Activated naive CD4-positive, alpha-beta T cell treated with anti-CD3 and anti-CD28 coated beads, Interleukin-2, amount 50 U/mL, for 16 hours (primary cell): ENCODE measurements around the gene SPARC.
"Not testable (repeated sequence)": the region's sequence is repeated elsewhere in the genome, so short reads cannot be mapped to it uniquely, and the experiment has no call there.

ENCODE experiments used
- DNase-seq: peaks from one replicate; pipeline ENCODE4 v3.0.0-alpha.2; 2020

SPARC gene

DNA sequence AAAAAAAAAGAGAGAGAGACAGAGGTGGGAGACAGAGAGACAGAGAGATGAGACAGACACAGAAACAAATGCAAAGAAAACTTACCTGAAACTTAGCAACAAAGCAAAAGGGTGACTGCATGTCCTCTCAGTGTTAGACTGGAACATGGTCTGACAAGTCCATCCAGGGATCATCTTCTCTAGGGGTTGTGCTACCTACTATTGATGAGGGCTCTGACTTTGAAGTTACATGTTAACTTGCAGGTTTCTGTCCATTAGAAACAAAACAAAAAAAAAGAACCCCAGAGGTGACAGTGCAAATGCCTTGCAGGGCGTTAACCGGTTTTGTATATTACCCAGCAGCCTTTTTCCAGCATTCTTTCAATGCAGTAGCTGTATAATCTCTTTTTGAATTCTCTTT is 13.6 kb upstream of the SPARC start:
- DNase-seq, result no peak

DNA sequence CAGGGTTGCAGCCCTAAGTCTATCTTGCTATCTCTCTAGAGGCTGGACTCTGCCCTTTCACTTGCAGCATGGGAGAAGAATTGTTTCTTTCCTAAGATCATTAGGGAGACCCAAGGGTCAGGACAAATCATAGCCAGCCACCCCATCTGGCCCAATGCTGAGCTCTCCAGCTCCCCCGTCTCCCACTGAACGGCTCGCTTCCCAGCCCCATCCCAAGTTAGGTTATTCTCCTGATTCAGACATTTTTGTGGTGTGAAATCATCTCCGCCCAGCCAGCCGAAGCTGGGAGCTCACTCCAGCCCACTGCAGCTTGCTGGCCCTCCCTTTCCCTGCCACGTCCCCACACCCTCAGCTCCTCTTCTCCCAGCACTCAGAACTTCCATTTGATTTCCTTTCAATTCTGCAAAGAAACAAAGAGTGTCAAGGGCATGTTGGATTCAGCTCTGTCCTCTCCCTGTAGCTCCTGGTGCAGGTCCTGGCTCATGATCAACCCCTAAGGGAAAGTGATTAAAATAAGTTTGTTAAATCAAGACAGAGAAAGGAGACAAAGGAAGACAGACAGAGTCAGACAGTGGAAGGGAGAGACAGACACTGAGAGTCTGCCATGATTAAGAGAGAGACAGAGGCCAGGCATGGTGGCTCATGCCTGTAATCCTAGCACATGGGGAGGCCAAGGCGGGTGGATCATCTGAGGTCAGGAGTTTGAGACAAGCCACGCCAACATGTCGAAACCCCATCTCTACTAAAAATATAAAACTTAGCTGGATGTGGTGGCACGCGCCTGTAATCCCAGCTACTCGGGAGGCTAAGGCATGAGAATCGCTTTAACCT is 12.6 kb upstream of the SPARC start:
- DNase-seq, result no peak

DNA sequence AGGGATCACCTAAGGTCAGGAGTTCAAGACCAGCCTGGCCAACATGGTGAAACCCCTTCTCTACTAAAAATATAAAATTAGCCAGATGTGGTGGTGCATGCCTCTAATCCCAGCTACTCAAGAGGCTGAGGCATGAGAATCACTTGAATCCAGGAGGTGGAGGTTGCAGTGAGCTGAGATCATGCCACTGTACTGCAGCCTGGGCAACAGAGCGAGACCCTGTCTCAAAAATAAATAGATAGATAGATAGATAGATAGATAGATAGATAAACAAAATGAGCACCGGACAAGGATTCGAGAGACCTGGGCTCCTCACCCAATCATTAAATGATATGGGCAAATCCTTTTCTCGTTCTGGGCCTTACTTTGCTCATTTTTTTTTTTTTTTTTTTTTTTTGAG is 11.4 kb upstream of the SPARC start:
- not testable (repeated sequence) for DNase-seq

DNA sequence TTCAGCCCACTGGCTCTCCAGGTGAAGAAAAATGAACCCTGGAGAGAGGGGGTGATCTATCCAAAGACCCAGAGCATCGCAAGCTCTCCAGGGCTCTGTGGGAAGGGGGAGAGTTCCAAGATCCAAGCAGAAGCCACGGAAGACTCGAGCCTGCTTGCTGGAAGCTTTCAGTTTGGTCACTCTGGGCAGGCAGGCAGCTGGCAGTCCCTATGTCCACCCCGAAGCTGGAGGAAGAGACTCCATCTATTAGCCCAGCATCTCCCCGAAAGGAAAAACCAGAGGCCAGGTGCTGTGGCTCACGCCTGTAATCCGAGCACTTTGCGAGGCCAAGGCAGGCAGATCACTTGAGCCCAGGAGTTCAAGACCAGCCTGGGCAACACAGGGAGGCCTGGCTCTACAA is 10.7 kb upstream of the SPARC start:
- no peak for DNase-seq

DNA sequence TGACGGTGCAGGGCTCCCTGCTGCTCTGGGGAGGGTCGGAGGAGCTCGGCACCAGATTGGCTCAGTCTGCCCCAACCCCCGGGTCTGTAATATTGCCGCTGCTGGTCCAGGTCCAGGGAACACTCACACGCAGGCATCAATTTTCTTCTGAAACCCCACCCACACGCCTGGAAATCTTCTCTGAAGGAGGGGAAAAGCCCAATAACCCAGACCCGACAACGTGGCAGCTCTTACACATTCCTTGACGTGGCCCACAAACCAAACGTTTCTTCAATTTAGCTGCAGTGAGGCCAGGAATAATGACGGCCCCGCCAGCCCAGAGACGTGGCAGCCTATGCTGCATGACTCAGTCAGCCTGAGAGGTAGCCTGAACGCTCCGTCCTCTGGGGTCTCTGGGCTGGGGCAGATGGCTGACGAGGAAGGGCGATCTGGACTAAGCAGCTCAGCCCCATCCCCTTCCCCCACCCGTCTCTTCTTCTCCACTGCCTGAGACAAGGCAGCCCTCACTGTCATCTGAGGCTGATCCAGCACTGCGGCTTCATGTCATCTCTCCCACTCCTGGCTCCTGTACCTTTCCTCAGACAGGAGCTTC is 9.9 kb upstream of the SPARC start:
- no peak for DNase-seq

DNA sequence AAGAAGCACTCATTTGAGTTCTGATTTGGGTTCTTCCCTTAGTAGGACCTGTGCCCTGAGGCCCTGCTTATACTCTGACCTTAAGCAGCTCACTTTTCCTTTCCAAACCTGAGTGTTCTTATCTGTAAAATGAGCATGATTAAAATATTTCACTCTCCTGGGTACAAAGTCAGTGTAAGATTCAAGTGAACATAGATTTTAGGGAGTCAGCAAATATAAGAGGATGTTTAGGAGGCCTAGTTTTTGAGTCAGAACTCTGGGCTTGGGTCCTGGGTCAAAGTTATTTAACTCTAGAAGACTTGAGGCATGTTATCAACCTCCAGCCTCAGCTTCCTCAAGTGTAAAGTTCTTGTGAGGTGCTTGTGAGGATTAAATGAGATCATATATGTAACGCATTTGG is 8.7 kb upstream of the SPARC start:
- DNase-seq, result no peak

DNA sequence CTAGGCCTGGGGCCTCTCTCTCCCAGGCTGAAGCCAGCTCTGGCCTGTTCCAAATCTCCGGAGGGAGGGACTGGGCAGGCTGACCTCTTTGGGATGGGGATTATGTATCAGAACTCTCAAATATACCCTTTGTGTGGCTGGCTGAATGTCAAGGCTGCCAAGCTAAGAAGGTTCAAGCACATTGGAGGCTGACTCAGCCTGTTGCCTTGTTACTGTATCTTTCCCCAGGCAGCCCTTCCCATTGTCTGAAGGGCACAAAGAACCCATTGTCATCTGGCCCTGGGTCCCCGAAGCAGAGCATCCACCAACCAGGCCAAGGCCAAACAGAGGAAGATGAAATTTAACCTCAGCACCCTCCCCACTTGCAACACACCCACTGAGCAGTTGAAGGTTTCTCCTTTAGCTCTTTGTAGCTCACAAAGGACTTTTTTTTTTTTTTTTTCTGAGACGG is 7.3 kb upstream of the SPARC start:
- DNase-seq, result no peak

DNA sequence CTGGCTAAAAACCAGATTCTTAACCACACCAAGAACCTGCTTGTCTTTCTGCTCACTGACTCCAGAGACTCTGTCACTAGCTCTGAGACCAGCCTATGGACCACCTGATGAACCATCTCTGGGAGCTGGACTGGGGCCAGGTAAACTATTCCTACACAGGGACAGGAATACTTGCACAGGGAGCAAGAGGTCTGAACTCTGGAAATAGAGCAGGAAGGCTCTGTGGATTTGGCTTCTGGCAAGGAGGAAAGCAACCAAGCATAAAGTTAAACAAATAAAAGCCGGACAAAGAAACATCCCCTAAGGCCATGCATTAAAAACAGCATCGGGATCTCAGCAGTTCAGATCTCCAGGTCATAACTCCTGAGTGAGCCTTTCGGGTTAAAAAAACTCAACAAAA is 5.6 kb upstream of the SPARC start:
- no peak for DNase-seq

DNA sequence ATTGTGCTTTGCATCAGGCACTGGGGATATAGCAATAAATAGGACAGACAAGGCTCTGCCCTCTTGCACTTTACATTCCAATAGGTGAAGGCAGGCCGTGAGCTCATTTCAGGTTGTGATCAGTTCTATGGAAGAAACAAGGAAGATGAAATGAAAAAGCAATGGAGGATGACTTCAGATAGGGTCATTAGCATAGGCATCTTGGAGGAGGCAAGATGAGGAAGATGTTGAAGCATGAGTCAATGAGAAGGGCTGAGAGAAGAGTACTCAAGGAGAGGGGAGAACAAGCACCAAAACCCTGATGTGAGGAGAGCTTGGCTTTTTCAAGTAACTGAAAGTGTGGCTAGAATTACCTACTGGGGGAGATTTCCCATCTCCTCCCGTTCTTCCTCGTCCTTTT is 5.0 kb upstream of the SPARC start:
- no peak for DNase-seq

DNA sequence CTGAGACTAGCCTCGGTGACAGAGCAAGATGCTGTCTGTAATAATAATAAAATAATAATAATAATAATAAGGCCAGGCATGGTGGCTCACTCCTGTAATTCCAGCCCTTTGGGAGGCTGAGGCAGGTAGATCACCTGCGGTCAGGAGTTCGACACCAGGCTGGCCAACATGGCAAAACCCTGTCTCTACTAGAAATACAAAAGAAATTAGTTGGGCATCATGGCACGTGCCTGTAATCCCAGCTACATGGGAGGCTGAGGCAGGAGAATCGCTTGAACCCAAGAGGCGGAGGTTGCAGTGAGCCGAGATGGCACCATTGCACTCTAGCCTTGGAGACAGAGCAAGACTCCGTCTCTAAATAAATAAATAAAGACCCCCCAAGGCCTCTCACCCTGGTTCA is 2.9 kb upstream of the SPARC start:
- DNase-seq, result not testable (repeated sequence)

DNA sequence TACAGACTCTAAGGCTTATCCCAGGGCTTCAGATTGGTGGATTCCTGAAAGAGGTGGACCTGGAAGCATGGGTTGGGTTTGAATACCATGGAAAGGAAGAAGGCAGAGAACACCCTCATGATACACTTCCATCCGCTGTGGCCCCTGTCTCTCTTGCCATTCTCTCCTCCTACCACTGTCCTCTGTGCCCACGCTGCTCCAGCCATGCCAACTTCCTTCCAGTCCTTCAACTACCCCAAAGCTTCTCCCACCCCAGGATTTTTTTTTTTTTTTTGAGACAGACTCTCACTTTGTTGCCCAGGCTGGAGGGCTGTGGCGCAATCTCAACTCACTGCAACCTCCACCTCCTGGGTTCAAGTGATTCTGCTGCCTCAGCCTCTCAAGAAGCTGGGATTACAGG is 1.7 kb upstream of the SPARC start:
- DNase-seq, result no peak

DNA sequence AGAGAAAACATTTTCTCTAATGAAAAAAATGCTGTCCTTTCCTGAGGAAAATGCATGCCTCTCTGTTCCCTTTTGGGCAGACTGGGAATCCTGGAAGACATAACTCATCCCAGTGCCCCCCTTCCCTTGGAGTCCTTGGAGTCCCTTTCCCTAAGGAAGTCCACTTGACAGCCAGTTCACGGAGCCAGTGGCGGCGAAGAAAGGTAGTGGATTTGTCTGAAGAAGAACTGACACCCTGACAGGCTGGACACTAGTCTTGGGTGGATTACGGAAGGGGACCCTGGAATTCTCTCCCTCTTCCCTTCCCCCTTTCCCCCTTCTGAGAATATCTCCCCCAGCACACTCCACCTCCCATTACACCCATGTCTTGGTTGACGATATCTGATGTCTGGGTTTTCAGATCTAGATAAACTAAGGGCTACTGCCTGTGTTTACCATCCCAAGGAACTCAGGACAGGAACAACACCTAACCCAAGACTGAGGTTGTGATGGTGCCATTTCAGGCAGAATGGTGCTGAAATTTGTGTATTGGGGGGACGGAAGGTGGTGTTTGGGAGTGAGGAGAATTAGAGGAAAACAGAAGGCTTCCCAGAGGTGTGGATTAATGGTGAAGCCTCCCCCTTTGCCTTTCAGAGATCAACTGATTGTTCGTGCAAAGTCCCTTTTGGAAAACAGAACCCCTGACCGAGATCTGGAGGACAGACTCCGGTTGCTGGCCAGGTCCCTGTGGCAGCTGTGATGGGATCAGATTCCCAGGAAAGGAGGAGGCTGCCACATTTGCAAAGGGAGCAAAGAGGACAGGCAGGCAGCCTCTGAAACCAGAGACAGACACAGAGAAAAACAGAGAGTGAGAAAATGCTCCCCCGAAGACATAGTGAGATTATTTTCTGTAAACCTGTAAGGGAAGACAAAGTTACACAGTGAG is 704 bp downstream of the SPARC start:
- DNase-seq, result no peak

DNA sequence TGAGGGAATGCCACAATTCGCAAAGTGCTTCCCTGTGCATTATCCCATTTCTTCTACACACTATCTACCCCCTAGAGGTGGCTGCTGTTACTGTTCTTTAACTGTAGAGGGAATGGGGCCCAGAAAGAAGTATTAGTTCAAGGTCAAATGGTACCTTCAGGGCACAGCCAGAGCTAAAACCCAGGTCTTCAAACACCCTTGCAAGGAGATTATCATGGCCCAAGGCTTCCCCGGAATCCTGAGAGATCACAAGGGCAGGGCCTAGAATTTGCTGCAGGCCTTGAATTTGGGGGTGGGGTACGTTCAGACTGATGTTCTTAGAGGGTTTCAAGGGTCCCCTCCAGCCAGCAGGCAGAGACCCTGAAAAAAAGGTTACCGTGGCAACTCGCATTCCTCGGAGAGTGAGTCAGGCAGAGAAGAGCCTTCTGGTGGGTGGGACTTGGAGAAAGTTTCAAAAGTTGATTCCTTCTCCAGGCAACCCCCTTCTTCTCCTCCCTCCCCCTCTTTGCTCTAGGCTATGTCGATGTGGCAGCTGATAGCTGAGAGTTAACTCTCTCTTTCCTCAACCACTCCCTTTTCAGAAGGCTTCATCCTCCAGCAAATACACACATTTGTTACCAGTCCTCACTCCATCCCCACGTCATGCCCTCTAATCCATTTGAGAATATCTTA is 1.9 kb downstream of the SPARC start:
- no peak for DNase-seq

DNA sequence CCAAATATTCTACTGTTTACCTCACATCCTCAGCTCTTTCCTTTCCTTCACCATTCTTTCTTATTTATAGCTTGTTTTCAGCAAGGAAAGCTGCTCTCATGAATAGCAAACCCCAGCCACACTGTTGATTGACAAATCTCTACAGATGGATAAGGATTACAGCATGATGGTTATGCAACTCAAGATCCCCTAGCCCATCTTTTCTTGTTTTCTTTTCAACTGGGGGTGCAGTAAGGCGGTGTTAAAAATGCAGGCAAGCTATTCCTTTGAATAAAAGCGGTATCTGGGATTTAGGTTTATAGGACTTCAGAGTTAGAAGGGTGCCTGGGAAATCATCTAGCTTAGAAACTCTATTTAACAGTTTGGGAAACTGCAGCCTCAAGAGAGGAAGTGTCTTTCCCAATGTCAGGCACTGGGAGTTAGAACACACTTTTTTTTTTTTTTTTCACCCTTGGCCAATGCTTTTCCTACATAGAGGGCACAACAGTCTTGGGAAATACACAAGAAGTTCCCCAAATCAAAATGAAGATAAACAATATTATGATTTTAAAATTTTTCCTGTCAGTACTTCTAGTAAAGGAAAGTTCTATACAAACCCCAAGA is 2.6 kb downstream of the SPARC start:
- no peak for DNase-seq

DNA sequence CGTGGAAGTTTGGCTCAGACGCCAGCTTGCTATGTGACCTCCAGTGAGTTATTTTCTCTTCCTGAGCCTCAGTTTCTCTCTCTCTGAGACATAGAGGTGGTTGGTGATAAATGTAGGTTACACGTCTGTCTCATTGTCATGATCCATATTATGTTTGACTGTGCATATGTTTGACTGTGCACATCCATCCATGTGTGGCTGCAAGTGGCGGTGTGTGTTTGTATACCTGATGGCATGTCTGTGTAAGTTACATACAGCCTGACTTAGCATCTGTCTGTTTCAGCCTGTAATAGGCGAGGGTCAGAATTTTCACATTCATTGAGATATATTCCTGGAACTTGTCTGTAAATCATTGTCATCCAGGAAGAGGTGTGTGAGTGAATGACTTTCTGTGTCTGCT is 3.3 kb downstream of the SPARC start:
- DNase-seq, result no peak

DNA sequence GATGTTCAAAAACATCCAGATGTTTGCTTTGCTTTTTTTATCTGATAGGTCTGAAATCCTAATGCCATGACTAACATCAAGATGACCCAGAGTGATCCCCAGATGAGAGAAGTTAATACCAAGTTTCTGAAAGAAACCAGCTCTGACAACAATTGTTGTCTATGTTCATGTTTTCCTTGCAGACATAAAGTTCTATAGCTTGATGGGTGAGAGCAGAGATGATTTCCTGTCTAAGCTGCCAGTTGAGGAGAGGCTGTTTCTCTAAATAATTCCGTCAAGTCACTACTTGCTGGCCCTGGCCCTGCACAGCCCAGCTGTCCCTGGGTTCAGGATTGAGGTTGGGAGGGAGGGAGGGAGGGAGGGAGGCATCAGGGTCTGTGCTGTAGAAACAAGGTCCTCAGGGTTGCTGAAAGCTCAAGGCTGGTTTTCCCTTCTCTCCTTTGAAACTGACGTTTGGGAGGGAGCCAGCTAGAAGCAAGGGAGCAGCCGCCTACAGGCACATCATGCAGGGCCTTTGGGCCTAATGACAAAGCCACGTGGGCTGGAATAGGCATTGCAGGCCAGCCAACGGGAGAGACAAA is 3.9 kb downstream of the SPARC start:
- no peak for DNase-seq

DNA sequence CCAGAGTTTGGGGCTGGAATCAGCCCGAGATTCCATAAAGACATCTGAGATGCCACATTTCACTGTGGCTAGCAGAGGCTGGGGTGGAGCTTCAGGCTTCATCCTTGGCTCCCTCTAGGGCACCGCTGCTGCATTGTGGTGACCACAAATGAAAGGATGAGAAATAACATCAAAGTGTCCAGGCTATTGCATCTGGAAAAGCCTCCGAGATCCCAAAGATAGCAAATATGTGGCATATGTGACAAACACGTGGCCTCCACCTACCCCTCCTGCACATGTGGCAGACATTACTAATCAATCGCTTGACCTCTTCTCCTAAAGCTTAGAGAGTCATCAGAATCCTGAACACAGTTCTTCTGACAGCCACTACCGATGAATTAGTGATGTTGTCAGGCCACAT is 4.5 kb downstream of the SPARC start:
- no peak for DNase-seq

DNA sequence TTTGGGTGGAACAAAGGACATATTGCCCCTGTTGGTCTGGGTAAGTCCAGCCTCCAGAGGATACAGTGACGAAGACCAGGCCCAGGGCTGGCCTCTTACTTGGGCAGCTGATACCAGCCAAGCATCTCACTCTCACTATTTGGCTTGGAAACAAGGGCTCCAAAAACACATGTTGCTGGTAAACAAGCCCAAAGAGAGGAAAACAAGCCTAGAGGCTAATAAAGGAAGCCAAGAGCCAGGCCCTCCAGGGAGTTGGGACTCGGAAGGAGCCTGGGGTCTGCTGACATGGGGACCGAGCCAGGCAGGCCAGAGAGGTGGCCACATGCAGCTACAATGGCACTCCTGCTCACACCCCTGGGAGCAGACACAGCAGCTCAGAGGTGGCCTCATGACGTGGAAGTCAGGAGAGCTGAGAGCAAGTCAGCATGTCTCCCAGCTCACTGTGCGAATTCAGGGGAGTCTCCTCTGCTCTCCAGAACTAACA is 5.7 kb downstream of the SPARC start:
- no peak for DNase-seq

DNA sequence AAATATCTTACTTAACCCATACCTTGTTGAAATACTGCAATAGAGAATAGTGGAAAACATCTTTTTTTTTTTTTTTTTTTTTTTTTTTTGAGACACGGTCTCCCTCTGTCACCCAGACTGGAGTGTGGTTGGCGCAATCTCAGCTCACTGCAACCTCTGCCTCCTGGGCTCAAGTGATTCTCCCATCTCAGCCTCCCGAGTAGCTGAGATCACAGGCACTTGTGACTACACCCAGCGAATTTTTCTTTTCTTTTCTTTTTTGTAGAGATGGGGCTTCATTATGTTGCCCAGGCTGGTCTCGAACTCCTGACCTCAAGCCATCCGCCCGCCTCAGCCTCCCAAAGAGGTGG is 6.6 kb downstream of the SPARC start:
- not testable (repeated sequence) for DNase-seq

DNA sequence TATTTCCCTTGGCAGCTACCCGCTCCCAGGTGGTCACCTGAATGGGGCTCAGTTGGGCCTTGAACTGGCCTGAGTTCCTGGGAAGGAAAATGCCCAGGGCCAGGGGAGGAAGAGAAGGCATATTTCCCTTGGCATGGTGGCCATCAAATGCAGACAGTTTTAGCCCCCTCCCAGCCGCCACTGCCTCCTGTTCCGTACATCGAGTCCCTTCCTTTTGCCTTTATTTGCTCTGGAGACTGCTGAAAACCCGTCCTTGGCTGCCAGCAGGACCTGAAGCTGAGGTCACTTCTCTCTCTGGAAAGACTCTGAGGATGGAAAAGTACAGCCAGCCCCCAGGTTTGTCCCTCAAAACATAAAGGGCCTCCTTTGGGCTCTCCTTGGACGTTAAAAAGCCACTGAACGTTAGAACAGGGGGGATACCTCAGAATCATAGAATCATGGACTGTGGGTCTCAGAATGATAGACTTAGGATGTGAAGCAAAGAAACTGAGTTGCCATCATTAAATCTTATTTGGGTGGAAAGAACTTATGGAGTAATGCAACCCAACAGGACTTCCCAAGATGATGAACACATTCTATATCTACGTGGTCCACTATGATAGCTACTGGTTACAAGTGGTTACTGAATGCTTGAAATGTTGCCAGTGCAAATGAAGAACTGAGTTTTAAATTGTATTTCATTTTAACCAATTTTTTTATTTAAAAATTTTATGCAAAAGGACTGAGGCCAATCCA is 7.1 kb downstream of the SPARC start:
- DNase-seq, result no peak

DNA sequence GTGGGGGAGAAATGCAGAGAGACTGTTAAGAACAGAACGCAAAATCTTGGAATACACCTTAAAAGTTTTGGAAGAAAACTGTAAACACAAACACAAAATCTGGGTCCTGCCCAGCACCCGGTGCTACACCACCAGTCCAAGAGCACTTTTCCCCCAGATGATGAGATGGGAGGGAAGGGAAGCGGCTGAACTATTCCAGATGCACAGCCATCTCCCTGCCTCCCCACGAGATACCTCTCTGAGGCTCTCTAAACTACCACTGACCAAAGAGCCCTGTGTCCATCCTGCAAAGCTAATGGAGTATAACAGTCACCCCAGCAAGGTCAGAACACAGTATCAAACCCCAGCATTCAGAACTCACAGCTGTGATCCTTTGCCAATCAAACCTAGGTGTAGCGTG is 8.0 kb downstream of the SPARC start:
- no peak for DNase-seq
